HepG2 (cell line): Measurements from ENCODE around the gene LATS1. TPM values are rescaled to one million over a fixed set of nuclear protein-coding genes. Genes with fewer than 3 reads are reported as not detected.

Experiments
- AHR ChIP-seq: IDR thresholded peaks from 2 replicates; pipeline ENCODE4 v1.6.1; 2018; ENCODE audit warnings: missing genetic modification reagents, missing compliant biosample characterization
- ARID2 ChIP-seq: sonication (generic); formaldehyde crosslinking; IDR thresholded peaks from 2 replicates; pipeline ENCODE4 v1.8.1; 2022; ENCODE audit warnings: mild to moderate bottlenecking, missing genetic modification reagents, borderline replicate concordance
- ATF7-NPFF ChIP-seq: sonication (generic); formaldehyde crosslinking; IDR thresholded peaks from 2 replicates; pipeline ENCODE4 v1.8.1; 2023; ENCODE audit warnings: mild to moderate bottlenecking, low read depth, missing genetic modification reagents, moderate library complexity
- EED ChIP-seq: sonication (generic); formaldehyde crosslinking; IDR thresholded peaks from 2 replicates; pipeline ENCODE4 v1.5.0; 2020; ENCODE audit warnings: mild to moderate bottlenecking, missing genetic modification reagents
- GFI1 ChIP-seq: sonication (generic); formaldehyde crosslinking; IDR thresholded peaks from 2 replicates; pipeline ENCODE4 v1.5.0; 2020; ENCODE audit warnings: missing genetic modification reagents, mild to moderate bottlenecking, borderline replicate concordance
- KDM4B ChIP-seq: sonication (generic); formaldehyde crosslinking; IDR thresholded peaks from 2 replicates; pipeline ENCODE4 v1.4.0; 2020; ENCODE audit warnings: missing genetic modification reagents
- MIXL1 ChIP-seq: IDR thresholded peaks from 2 replicates; pipeline ENCODE4 v1.6.1; 2016
- NFYB ChIP-seq: sonication (generic); formaldehyde crosslinking; IDR thresholded peaks from 2 replicates; pipeline ENCODE4 v1.4.0; 2020; ENCODE audit warnings: missing genetic modification reagents
- PLRG1 ChIP-seq: fragments of 450-650 bp; conservative IDR thresholded peaks from 2 replicates; pipeline ENCODE4 v1.6.1; 2016
- SP2 ChIP-seq: sonication (generic); formaldehyde crosslinking; IDR thresholded peaks from 2 replicates; pipeline ENCODE4 v1.5.1; 2020; ENCODE audit warnings: mild to moderate bottlenecking, missing genetic modification reagents
- TBL1XR1 ChIP-seq: fragments of 150-350 bp; IDR thresholded peaks from 2 replicates; pipeline ENCODE4 v1.6.1; 2014; ENCODE audit warnings: borderline replicate concordance, low read length; ENCODE audit not compliant: partially characterized antibody
- ZKSCAN5 ChIP-seq: sonication (generic); formaldehyde crosslinking; IDR thresholded peaks from 2 replicates; pipeline ENCODE4 v1.5.1; 2020; ENCODE audit warnings: mild to moderate bottlenecking, missing genetic modification reagents
- ZNF253 ChIP-seq: sonication (generic); formaldehyde crosslinking; IDR thresholded peaks from 2 replicates; pipeline ENCODE4 v1.8.0; 2022; ENCODE audit warnings: mild to moderate bottlenecking, missing genetic modification reagents, borderline replicate concordance
- ZNF337 ChIP-seq: sonication (generic); formaldehyde crosslinking; IDR thresholded peaks from 2 replicates; pipeline ENCODE4 v1.5.1; 2020; ENCODE audit warnings: missing genetic modification reagents, low read depth, mild to moderate bottlenecking, borderline replicate concordance
- ZNF564 ChIP-seq: sonication (generic); formaldehyde crosslinking; IDR thresholded peaks from 2 replicates; pipeline ENCODE4 v1.8.1; 2023; ENCODE audit warnings: mild to moderate bottlenecking, missing genetic modification reagents
- ZNF674 ChIP-seq: sonication (generic); formaldehyde crosslinking; IDR thresholded peaks from 2 replicates; pipeline ENCODE4 v1.5.0; 2020; ENCODE audit warnings: low read depth, mild to moderate bottlenecking, missing genetic modification reagents
- ZNF768 ChIP-seq: sonication (generic); formaldehyde crosslinking; IDR thresholded peaks from 2 replicates; pipeline ENCODE4 v1.4.0; 2020; ENCODE audit warnings: missing genetic modification reagents
- ZNF878 ChIP-seq: sonication (generic); formaldehyde crosslinking; IDR thresholded peaks from 2 replicates; pipeline ENCODE4 v1.8.1; 2023; ENCODE audit warnings: mild to moderate bottlenecking, missing genetic modification reagents, moderate library complexity
- polyA plus RNA-seq, 8 experiments: library from polyadenylated mRNA; depleted of rRNA in 3 of 8; stranded (reverse) in 7 of 8; unstranded in 1 of 8; fragments of >200 nt; fragmentation: Illumina TruSeq in 4 of 8; extraction: Trizol in 4 of 8; gene quantifications; 2 replicates each; pipeline versions ENCODE4 v1.2.1 to v1.2.3, GENCODE V29; 2011 to 2016; ENCODE audit warnings: low read depth in 4 of 8, missing spikeins in 1 of 8, mixed read lengths in 1 of 8; ENCODE audit not compliant: insufficient read depth in 1 of 8
- total RNA-seq, 5 experiments: library from RNA; depleted of rRNA; stranded (reverse); fragments of >200 nt; fragmentation: Illumina TruSeq; extraction: Trizol; gene quantifications; 2 replicates each; pipeline ENCODE4 v1.2.3, GENCODE V29; 2016; ENCODE audit warnings: low read depth in 1 of 5
- TF ChIP-seq, protein P1 (sequence below): sonication (generic); formaldehyde crosslinking; IDR thresholded peaks from 2 replicates; pipeline ENCODE4 v1.4.0; 2020; ENCODE audit warnings: missing genetic modification reagents, mild to moderate bottlenecking, borderline replicate concordance
- TF ChIP-seq, protein P2 (sequence below), 2 experiments: sonication (generic) in 1 of 2; formaldehyde crosslinking in 1 of 2; IDR thresholded peaks; 2 replicates each; pipeline versions ENCODE4 v1.4.0 to v1.6.1; 2018 to 2020; ENCODE audit warnings: missing genetic modification reagents in 2 of 2, borderline replicate concordance in 1 of 2, low read depth in 1 of 2, mild to moderate bottlenecking in 1 of 2, missing biosample characterization in 1 of 2
- TF ChIP-seq, protein P3 (sequence below): sonication (generic); formaldehyde crosslinking; IDR thresholded peaks from 2 replicates; pipeline ENCODE4 v1.4.0; 2020; ENCODE audit warnings: missing genetic modification reagents
- TF ChIP-seq, protein P4 (sequence below): sonication (generic); formaldehyde crosslinking; IDR thresholded peaks from 2 replicates; pipeline ENCODE4 v1.5.1; 2020; ENCODE audit warnings: missing genetic modification reagents, mild to moderate bottlenecking, borderline replicate concordance

LATS1 gene
- total and polyA plus RNA-seq, 2 of the 13 experiments (the other 11 are each of a cell fraction or from before 2014, with no cell fraction given) = 9.9 to 12.6 TPM

DNA sequence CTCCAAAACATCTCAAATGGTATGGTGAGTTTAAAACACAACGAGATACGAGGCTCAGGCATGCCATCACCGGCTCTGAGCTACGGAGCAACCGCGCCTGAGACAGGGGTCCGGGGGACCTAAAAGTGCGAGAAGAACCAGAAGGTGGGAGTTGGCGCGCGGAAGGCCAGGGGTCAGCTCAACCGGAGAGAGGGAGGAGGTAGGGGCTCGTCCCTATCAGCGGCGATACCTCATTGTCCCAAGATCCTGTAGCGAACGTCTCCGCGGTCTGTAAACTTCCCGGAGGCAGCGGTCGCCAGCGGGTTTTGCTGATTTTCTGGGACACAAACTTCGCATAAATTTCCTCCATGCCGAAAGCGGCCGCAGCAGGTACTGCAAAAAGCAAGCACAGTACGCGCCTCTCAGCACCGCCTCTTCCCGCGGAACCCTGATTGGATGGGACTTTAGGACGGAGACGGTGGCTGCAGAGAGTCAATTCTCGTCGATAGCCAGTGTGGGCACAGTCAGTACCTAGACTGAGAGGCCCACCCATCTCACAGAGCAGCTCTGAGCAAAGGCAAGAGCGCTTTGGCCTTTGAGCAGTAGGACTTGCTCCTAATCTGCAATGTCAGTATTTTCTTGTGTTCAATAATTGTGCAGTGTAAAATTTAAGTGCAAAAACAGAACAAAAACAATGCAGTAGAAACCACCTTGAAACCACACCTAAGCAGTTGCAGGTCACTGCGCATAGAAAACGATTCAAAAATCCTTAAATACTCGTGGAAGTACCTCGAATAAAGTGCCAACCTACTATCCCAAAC is 28.4 kb upstream of the LATS1 start, which contains the start of gene NUP43 (continued):
- no peak; the same call in 1 of the 2 replicates for TF ChIP-seq ARID2 (CRISPR knock-in tag)
- peak; percentile 75; the same call in 1 of the 2 replicates for TF ChIP-seq ZNF253 (CRISPR knock-in tag)
- peak; percentile 85; the same call in 1 of the 2 replicates for TF ChIP-seq ATF7-NPFF
- TF ChIP-seq ZNF768 (CRISPR knock-in tag) = peak; percentile 12
- peak; percentile 64; the same call in 1 of the 2 replicates for TF ChIP-seq KDM4B
- no peak; the same call in 1 of the 2 replicates for TF ChIP-seq ZNF674
- no peak for TF ChIP-seq TBL1XR1
- peak; percentile 92 for TF ChIP-seq ZNF337 (CRISPR knock-in tag)
- no peak for TF ChIP-seq SP2 (CRISPR knock-in tag)
- 0 out of 2 replicates have a peak, but pooled peaks have one; percentile 80 for TF ChIP-seq ZNF564 (CRISPR knock-in tag)
- TF ChIP-seq MIXL1 (CRISPR knock-in tag) = peak; percentile 45; the same call in 1 of the 2 replicates
- TF ChIP-seq, protein P1, sequence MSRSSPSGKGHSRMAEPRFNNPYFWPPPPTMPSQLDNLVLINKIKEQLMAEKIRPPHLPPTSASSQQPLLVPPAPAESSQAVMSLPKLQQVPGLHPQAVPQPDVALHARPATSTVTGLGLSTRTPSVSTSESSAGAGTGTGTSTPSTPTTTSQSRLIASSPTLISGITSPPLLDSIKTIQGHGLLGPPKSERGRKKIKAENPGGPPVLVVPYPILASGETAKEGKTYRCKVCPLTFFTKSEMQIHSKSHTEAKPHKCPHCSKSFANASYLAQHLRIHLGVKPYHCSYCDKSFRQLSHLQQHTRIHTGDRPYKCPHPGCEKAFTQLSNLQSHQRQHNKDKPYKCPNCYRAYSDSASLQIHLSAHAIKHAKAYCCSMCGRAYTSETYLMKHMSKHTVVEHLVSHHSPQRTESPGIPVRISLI = peak; percentile 76
- TF ChIP-seq, protein P2, sequence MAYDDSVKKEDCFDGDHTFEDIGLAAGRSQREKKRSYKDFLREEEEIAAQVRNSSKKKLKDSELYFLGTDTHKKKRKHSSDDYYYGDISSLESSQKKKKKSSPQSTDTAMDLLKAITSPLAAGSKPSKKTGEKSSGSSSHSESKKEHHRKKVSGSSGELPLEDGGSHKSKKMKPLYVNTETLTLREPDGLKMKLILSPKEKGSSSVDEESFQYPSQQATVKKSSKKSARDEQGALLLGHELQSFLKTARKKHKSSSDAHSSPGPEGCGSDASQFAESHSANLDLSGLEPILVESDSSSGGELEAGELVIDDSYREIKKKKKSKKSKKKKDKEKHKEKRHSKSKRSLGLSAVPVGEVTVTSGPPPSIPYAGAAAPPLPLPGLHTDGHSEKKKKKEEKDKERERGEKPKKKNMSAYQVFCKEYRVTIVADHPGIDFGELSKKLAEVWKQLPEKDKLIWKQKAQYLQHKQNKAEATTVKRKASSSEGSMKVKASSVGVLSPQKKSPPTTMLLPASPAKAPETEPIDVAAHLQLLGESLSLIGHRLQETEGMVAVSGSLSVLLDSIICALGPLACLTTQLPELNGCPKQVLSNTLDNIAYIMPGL (CRISPR knock-in tag; IDR thresholded peaks at IDR 0.05; ENCODE audit: borderline replicate concordance in 1 of 2, low read depth in 1 of 2) = peak; percentile 96; a peak in 3 of 4 replicates
- TF ChIP-seq EED (CRISPR knock-in tag) = peak; percentile 81; the same call in 1 of the 2 replicates
- no peak for TF ChIP-seq PLRG1
- TF ChIP-seq ZNF878 (CRISPR knock-in tag) = peak; percentile 78
- TF ChIP-seq, protein P3, sequence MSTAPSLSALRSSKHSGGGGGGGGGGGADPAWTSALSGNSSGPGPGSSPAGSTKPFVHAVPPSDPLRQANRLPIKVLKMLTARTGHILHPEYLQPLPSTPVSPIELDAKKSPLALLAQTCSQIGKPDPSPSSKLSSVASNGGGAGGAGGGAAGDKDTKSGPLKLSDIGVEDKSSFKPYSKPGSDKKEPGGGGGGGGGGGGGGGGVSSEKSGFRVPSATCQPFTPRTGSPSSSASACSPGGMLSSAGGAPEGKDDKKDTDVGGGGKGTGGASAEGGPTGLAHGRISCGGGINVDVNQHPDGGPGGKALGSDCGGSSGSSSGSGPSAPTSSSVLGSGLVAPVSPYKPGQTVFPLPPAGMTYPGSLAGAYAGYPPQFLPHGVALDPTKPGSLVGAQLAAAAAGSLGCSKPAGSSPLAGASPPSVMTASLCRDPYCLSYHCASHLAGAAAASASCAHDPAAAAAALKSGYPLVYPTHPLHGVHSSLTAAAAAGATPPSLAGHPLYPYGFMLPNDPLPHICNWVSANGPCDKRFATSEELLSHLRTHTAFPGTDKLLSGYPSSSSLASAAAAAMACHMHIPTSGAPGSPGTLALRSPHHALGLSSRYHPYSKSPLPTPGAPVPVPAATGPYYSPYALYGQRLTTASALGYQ = 0 out of 2 replicates have a peak, but pooled peaks have one; percentile 11
- no peak for TF ChIP-seq ZKSCAN5
- TF ChIP-seq NFYB = peak; percentile 98
- TF ChIP-seq, protein P4, sequence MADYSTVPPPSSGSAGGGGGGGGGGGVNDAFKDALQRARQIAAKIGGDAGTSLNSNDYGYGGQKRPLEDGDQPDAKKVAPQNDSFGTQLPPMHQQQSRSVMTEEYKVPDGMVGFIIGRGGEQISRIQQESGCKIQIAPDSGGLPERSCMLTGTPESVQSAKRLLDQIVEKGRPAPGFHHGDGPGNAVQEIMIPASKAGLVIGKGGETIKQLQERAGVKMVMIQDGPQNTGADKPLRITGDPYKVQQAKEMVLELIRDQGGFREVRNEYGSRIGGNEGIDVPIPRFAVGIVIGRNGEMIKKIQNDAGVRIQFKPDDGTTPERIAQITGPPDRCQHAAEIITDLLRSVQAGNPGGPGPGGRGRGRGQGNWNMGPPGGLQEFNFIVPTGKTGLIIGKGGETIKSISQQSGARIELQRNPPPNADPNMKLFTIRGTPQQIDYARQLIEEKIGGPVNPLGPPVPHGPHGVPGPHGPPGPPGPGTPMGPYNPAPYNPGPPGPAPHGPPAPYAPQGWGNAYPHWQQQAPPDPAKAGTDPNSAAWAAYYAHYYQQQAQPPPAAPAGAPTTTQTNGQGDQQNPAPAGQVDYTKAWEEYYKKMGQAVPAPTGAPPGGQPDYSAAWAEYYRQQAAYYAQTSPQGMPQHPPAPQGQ = no peak; the same call in 1 of the 2 replicates
- TF ChIP-seq AHR (CRISPR knock-in tag) = peak; percentile 76; the same call in 1 of the 2 replicates
- TF ChIP-seq GFI1 (CRISPR knock-in tag) = peak; percentile 72
